ENCODE data around the gene ADGRB3.

GRCh38 chr6:69064226-69064625 is 429.1 kb downstream of the ADGRB3 start:
- TF ChIP-seq CTCF (IDR thresholded peaks at IDR 0.05; ENCODE audit: low read length) (no peak), EZH2phosphoT487 (IDR thresholded peaks at IDR 0.05; ENCODE audit: low read length) (no peak)
